Measurements from ENCODE around the gene FBXO47.
A peak's percentile ranks its signal among the peaks of the same experiment; 100 is the strongest.

The FBXO47 gene, protein sequence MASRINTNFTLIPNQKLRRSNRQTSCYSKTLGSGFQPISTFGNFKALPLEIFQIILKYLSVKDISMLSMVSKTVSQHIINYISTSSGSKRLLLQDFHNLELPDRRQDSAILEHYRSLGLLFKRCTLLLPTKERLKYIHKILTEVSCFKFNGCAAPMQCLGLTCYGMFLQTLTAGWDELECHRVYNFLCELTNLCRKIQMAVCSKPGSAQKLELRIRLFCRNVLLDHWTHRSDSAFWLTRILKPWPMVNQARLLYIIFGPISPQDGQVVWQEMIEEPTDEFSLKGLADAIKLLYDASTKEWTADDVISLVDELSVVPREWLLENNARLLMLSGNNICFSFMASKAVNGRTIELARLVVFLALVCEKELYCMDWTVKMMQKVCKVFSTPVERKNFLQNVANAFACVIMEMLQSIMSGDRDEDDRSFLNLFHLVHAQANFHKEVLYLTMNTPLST

DNA sequence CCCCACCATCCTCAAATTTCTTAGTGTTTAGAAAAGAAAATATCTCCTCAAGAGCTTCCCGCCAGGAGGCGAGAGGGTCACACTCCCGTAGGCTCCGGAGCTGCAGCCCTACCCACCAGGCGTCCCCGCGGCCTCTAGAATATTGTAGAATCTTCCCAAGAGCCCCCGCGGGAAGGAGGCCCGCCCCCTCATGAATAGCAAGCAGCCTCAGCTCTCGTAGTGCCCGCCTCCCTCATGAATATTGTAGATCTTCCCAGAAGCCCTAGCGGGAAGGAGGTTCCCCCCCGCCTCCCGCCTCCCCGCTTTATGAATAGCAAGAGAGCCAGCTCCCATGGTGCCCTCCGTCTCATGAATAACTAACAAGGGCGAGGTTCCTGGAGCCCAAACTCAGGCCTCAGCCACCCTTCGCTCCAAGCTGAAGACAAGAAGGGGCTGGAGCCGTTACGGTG, at the start of gene FBXO47:
FBXO47 (minus strand) TSS at position 114 of the 449 bp plus-strand sequence. CDS start 4,378 bp downstream, outside the sequence.
- peak; percentile 86 for DNase-seq (ENCODE audit: low read depth, low spot score)

DNA sequence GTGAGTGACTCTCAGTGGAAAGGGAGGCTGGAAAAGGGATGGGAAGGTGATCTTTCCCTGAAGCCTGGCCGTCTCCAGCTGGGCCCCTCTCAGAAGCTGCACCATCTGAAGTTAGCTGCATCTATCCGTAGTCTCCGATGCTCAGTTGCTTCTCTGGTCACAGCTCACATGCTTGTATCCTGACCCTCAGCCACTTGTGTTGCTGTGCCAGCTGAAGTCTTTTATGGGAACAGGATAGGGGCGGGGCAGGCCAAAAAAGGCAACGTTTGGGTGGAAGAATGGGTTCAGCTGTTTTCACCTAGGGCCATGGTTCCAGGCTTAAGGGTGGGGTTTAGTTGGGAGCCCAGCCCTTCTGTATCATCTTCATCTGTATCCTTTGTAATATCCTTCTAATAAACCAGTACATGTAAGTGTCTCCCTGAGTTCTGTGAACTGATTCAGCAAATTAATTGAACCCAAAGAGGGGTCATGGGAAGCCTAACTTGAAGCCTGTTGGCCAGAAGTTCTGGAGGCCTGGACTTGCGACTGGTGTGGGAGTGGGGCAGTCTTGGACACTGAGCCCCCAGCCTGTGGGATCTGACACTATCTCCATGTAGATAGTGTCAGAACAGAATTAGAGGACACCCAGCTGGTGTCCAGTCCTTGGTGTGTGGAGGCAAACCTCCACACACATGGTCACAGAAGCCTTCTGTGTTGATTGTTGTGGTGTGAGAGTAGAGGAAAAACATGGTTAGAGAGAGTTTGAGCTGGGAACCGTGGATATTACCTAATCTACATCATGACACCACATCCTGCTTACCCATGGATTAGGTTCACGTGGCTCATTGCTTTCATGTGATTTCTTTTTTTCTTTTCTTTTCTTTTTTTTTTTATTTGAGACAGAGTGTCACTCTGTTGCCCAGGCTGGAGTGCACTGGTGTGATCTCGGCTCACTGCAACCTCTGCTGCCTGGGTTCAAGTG, 49.3 kb upstream of the FBXO47 start:
- no peak for DNase-seq (ENCODE audit: low read depth, low spot score)

DNA sequence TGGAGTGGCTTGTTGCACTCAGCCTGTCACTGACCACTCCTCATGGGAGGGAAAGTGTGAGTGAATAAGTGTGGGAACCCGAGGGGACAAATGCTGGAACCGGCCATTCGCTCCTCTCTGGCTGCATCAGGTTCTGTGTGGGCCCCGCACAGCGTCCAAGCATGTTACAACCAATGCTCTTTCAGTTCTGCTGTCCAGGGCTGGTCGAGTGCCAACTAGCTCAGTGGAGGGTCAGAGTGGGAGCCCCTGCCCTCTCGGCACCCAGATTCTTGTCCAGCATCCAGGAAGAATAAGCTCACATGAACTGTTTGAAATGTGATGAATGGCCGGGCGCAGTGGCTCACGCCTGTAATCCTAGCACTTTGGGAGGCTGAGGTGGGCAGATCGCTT, 48.3 kb upstream of the FBXO47 start:
- DNase-seq (ENCODE audit: low read depth, low spot score): no peak

DNA sequence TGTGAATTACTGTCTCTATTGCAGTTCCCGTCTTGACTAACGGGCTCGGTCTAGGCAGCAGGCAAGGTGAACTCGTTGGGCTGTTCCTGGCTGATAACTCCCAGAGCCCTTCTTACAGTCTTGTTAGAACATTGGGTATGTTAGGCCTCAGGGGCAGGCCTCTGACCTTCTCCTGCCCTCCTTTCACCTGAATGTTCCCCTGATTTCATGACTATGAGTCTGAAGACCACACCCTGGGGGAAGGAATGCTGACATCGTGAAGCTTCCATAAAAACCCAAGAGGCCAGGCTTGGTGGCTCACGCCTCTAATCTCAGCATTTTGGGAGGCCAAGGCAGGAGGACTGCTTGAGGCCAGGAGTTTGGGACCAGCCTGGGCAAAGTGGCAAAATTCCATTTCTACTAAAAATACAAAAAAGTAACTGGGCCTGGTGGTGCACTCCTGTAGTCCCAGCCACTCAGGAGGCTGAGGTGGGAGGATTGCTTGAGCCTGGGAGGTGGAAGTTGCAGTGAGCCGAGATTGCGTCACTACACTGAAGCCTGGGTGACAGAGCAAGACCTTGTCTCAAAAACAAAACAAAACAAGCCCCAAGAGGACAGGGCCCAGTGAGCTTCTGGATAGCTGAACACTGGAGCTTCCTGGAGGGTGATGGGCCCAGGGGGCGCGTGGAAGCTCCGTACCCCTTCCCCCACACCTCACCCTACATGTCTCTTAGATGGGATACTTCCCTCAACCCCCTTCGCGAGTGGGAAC, 47.8 kb upstream of the FBXO47 start:
- DNase-seq (ENCODE audit: low read depth, low spot score): no peak

DNA sequence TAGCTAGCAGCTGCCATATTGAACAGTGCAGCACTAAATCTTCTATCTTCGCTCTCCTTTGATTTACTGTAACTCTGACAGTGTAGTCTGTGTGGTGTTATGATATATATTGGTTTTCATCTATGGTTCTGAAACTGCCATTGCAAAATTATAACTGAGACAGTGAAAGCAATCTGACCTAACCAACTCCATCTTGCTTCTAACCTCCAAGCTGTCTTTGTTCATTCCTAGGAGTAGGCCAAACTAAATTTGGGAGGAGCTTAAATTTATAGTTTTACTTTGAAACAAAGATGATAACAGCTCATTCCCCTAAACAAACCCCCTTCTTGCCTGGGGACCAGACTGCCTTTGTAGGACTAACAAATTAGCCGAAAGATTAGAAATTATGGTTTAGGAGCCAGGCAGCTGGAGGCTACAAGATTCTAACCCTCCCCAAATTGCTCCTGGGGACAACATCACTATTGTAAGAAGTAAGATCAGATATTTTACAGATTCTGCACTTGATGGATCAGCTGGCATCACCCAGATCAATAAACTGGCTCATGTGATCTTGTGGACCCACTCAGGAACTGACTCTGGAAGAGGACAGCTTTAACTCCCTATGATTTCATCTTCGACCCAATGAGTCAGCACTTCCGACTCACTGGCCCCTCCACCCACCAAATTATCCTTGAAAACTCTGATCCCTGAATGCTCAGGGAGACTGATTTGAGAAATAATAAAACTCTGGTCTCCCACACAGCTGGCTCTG, 47.0 kb upstream of the FBXO47 start:
- peak; percentile 15 for DNase-seq (ENCODE audit: low read depth, low spot score)

DNA sequence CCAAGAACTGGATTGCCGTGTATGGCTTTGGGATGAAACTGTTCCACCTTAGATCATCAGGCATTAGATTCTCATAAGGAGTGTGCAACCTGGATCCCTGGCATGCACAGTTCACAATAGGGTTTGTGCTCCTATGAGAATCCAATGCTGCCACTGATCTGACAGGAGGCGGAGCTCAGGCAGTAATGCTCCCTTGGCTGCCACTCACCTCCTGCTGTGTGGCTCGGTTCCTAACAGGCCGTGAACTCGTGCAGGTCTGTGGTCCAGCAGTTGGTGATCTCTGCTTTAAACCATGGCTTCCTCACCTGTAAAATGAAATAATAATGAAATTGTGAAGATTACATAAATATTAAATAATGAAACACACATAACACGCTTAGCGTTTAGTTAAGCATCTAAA, 45.5 kb upstream of the FBXO47 start:
- DNase-seq (ENCODE audit: low read depth, low spot score): no peak

DNA sequence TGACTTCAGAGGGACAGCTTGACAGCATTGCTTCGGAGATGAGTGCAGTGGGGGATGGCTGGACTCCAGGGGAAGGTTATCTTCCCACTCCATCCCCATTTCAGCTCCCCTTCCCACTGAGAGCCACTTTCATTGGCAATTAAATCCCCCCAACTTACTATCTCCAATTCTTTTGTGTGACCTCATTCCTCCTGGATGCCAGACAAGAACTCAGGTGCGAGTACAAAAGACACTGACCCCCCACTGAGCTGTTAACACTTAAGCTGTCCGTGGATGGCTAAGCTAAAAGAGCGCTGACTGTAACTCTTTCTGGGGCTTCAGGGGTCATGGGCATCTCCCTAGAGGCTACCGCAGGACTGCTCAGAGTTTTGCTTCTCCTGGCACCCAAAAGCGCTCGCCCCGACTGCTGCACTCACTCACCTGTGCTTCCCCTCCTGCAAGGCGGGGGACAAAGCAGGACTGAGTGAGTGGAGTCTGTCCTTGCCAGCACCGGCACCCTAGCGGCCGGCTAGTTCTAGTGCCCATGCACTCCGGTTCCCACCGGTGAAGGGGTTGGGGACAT, 44.8 kb upstream of the FBXO47 start:
- no peak for DNase-seq (ENCODE audit: low read depth, low spot score)

DNA sequence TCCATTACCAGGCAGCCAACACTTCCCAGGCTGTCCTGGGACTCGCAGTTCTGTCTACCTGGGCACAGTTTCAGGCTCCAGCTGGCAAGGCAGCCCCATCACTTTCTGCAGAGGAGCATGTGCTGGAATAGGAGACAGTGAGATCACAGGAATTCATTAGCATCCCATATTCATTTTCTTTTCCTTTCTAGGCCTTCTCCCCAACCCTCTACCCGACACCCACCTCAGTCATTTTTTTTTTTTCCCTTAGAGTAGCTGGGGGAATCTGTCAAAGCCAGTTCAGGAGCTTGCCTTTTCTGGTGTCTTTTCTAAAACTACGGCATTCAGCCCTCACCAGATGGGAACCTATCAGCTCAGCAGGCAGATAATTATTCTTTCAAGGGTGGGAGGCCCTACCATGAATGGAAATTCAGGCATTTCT, 42.4 kb upstream of the FBXO47 start:
- DNase-seq (ENCODE audit: low read depth, low spot score): no peak

DNA sequence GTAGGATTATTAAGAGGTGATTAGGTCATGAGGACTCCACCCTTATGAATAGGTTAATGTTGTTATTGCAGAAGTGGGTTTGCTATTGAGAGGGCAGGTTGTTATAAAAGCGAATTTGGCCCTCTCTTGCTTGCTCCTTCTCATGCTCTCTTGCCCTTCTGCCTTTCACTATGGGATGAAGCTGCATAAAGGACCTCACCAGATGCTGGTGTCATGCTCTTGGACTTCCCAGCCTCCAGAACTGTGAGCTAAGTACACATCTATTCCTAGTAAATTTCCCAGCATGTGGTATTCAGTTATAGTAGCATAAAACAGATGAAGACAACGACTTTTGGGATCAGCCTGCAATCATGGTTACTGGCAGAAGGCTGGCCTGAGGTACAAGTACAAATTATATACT, 41.4 kb upstream of the FBXO47 start:
- no peak for DNase-seq (ENCODE audit: low read depth, low spot score)

DNA sequence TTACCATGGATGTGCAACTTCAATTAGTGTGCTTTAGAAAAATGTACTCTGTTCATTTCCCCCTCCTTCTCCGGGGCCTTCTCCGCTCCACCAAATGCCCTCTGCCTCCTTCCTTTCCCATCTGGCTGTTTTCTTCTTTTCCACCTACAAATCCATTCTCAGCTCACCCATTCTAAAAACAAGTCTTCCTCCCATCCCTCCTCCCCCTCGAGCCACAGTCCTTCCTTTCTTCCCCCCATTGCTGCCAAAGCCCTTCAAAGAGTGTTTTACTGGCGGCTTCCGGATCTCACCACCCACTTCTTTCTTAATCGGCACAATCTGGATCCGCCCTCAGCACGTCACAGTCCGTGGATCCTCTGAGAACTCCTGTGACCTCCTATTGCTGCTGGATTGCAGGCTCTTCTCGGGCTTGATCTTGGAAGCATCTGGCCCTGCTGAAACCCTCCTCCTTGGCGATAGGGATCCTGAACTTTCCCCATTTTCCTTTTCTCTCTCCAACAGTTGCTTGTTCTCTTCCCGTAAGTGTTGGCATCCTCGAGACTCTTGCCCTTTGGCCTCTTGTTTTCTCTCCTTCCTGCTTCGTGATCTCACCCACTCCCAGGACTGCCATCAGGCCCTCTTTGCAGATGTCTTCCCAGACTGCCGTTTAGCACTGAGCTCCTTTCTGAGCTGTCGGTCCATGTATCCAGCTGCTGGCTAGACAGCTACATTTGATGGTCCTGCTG, 36.0 kb upstream of the FBXO47 start:
- DNase-seq (ENCODE audit: low read depth, low spot score): no peak

DNA sequence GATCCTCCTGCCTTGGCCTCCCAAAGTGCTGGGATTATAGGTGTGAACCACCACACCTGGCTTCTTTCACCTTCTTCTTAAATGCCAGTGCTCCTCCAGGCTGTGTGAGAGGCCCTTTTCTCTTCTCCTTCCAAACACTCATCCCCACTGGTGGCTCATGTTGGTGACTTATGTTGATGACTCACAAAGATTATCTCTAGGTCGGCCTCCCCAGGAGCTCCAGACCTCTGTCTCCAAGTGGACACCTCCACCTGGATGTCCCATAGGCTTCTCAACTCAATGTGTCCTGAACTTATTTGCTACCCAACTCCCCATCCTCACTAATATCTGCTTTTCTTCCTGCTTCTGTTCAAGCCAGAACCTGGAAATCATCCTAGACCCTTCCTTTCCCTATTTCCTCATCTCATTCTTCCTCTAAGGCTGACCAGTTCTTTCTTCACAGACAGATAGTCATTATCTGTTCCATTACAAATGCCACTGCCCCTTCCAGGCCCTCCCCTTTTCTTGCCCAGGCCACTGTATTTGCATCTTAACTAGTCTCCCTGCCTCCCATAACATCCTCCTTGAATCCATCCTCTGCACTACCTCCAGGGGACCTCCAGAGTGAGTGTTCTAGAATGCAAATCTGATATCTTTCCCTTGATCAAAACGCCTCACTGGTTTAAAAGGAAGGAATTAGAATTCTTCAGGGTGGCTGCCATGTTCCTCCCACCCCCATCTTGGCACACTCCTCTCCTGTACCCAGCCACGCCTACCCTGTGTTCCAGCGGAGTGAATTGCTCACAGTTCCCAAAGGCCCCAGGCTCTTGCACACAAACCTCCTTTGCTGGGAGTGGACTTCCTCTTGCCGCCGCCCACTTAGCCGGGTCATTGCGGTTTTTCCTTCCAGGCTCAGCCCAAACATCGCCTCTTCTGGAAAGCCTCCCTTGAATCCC, 34.8 kb upstream of the FBXO47 start:
- DNase-seq (ENCODE audit: low read depth, low spot score): peak; percentile 23

DNA sequence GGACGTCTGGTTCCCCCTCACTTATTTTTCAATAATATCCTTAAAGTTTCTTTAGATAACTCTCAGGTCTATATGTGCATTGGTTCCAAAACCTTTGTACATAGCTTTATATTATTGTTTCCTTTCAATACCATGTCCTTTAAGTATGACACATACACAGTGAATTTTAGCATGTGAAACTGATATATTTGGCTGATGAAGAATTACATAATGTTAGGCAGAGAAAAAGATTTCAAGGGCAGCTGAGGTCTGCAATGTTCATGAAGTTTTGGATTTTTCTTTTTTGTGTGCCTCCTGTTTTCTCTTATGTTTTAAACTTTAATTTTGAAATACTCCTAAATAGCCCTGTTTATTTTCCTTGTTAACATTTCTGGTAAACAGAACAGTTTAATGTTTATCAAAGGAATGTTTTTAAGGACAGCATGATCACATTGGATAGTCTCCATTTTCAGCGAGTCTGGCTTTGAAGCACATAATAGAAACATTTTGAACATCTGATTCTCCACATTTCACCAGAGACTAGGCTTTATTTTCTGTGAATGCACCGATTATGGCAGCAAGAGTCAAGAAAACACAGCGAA, 32.9 kb upstream of the FBXO47 start:
- no peak for DNase-seq (ENCODE audit: low read depth, low spot score)

DNA sequence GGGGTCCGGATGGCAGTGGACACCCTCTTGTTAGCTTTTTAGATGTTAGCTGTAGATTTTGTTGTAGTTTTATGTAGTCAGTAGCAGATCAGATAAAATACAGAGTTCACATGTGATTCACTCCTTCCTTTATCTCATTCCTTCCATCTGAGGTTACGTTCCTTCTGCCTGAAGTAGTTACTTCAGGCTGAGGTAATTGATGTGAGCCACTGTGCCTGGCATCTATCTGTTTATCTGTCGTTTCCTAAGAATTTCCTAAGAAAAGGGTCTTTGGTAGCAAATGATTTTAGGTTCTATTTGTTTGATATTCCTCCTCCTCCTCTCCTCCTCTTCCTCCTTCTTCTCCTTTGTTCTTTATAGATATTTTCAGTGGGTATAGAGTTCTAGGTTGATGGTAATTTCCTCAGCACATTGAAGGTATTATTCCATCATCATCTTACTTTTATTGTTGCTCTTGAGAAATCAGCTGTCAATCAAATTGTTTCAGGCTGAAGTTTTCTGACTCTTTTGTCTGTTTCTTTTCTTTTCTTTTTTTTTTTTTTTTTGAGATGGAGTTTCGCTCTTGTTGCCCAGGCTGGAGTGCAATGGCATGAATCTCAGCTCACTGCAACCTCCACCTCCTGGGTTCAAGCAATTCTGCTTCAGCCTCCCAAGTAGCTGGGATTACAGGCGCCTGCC, 29.6 kb upstream of the FBXO47 start:
- DNase-seq (ENCODE audit: low read depth, low spot score): no peak

DNA sequence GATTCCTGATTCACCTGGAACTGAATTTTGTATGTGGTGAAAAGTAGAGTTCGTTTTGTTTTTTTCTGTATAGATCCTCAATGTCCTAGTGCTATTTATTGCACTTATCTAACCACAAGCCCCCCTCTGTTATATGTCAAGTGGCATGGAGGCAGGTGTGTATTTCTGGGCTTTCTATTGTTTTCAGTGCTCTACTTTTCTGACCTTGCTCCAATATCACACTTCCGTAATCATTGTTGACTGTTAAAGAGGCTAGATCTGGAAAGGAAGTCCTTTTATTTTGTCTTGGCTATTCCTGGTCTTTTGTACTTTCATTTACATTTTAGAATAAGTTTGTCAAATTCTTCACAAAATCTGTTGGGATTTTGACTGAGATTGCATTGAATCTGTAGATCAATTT, 26.8 kb upstream of the FBXO47 start:
- no peak for DNase-seq (ENCODE audit: low read depth, low spot score)

DNA sequence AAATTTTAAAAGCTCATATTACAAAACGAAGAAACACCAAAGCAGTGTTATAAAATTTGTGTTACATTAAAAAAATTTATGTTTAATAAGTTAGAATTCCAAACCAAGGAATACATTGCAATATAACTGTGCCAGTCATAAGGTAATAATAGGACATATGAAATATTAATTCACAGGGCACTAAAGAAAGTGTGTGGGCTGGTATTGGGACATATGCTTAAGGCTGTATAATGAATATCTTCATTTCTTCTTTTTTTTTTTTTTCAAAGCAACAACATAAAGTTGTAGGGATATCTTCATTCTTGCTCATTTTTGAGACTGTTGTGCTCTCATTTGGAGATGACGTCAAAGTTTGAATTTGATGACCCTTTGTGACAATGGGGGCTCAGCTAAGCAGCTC, 17.5 kb upstream of the FBXO47 start:
- DNase-seq (ENCODE audit: low read depth, low spot score): no peak

DNA sequence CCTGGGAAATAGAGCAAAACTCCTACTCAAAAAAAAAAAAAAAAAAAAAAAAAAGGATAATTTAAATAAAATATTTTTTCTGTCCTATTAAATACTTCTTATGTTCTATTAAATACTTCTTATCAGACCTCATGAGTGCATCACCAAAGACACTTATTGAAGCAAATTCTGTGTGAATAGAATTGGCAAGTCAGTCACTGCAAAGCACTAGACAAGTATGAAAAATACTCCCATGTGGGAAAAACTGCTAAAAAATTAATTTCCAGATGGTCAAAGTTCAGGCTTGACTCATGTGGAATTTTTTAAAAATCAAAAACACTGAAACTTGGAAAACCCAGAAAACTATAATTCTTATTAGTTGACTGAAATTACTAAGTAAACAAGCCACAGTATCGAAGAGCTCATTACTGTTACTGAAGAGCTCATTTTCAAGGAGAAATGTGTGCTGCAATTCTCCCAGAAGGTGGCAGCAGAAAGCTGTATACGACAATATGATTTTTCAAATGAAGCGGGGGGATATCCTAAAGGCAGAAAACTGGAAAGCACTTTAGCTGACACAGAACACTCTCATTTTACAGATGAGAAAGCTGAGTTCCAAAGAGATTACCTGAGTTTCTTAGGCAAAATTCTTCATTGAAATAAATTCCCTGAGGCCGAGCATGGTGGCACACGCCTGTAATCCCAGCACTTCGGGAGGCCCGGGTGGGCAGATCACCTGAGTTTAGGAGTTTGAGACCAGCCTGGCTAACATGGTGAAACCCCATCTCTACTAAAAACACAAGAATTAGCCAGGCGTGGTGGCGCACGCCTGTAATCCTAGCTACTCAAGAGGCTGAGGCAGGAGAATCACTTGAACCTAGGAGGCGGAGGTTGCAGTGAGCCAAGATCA, 15.9 kb upstream of the FBXO47 start:
- peak; percentile 78 for DNase-seq (ENCODE audit: low read depth, low spot score)

DNA sequence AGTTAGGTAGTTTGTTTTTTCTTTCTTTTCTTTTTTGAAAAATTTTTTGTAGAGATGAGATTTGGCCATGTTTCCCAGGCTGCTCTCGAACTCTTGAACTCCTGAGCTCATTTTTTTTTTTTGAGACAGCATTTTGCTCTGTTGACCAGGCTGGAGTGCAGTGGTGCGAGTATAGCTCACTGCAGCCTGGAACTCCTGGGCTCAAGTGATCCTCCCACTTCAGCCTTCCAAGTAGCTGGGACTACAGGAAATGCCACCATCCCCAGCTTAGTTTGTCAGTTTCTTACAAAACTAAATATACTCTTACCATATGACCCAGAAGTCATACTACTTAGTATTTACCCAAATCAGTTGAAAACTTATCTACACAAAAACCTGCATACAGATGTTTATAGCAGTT, 14.4 kb upstream of the FBXO47 start:
- no peak for DNase-seq (ENCODE audit: low read depth, low spot score)
